ENCODE measurements around the gene KCND2.

GRCh38 chr7:120521761-120522737 is 249.1 kb downstream of the KCND2 start:
- TF ChIP-seq POLR2A (IDR thresholded peaks at IDR 0.05; ENCODE audit: extremely low read depth, insufficient read length), result no peak
- TF ChIP-seq CTCF (IDR thresholded peaks at IDR 0.05; ENCODE audit: low read depth, low read length), result no peak
- TF ChIP-seq MYC (IDR thresholded peaks at IDR 0.05; ENCODE audit: low read depth, low read length), result no peak

All from NB4 (cell line).